ENCODE results near the gene ARL11. TPM values are rescaled to one million over a fixed set of nuclear protein-coding genes. Genes with fewer than 3 reads are reported as not detected.

The ARL11 gene
- total RNA-seq, 1 experiment from 2014 or later, result 0.35 TPM

- no peak for ATAC-seq
- H3K36me3 Mint-ChIP-seq, result peaks cover 8% of the 10 kb centered on the region
- no peaks in the 10 kb centered on the region for H3K9me3 Mint-ChIP-seq
- no peaks in the 10 kb centered on the region for H3K27me3 Mint-ChIP-seq (ENCODE audit: low read depth)
- ChIA-PET POLR2A (interaction anchor here (0.6 kb wide), 1 partner anchor 330 kb away, joined by 3 read pairs; no protein-coding TSS in a partner anchor), CTCF (no interaction called here)
- peaks cover 4% of the 10 kb centered on the region for H3K4me1 Mint-ChIP-seq
- no peak overlapping the region for H3K27ac Mint-ChIP-seq
- H3K4me3 Mint-ChIP-seq, result no peak overlapping the region
- TF ChIP-seq ZNF219 (CRISPR knock-in tag; IDR thresholded peaks at IDR 0.05; ENCODE audit: borderline replicate concordance), result no peak
- no peak for TF ChIP-seq ATF6 (CRISPR knock-in tag; IDR thresholded peaks at IDR 0.05)
- TF ChIP-seq FOXJ3 (CRISPR knock-in tag; IDR thresholded peaks at IDR 0.05; ENCODE audit: borderline replicate concordance), result no peak
- no peak for TF ChIP-seq MLX (CRISPR knock-in tag; IDR thresholded peaks at IDR 0.05)
- TF ChIP-seq, protein P1, sequence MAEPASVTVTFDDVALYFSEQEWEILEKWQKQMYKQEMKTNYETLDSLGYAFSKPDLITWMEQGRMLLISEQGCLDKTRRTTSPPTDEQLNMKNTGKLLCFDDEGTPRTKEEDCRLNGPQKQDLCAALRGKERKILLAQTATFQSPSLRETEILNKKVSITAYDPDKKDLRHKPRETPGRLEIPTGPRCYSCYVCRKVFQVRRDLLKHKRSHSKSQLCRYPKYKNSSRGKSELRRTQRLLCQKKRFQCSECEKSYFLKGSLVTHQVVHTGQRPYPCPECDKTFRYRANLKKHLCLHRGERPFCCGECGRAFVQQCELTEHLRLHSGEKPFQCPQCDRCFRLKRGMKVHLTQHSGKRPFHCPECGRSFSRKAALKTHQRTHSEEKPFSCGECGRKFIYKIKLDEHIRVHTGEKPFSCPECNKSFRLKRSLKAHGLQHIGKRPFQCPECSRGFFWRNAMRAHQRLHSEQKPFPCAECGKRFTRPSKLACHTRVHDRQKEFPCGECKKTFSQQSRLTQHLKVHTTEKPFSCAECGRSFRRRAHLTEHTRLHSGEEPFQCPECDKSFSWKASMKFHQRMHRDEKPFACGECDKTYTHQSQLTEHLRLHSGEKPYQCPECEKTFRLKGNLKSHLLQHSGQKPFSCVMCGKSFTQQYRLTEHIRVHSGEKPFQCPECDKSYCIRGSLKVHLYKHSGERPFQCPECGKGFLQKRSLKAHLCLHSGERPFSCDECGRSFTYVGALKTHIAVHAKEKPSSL (CRISPR knock-in tag; conservative IDR thresholded peaks at IDR 0.05), result no peak
- TF ChIP-seq SMAD3 (CRISPR knock-in tag; IDR thresholded peaks at IDR 0.05; ENCODE audit: borderline replicate concordance), result no peak
- TF ChIP-seq ARID4B (CRISPR knock-in tag; IDR thresholded peaks at IDR 0.05; ENCODE audit: borderline replicate concordance), result no peak
- TF ChIP-seq USF2 (CRISPR knock-in tag; IDR thresholded peaks at IDR 0.05), result no peak
- no peak for DNase-seq (ENCODE audit: low spot score)
Observed at GRCh38 chr13:49654011-49654410, 25.7 kb downstream of the ARL11 start.

GRCh38 chr13:49655906-49656305, 27.6 kb downstream of the ARL11 start:
- H3K4me3 Mint-ChIP-seq, result no peak overlapping the region
- ATAC-seq (no peak), DNase-seq (ENCODE audit: low spot score) (no peak)
- peaks cover 11% of the 10 kb centered on the region for H3K36me3 Mint-ChIP-seq
- ChIA-PET POLR2A (interaction anchor here (0.7 kb wide), 1 partner anchor 313 kb away, joined by 4 read pairs; no protein-coding TSS in a partner anchor), CTCF (interaction anchor here (0.7 to 1.8 kb wide), 2 partner anchors 15 to 39 kb away, joined by 3 to 4 read pairs; no protein-coding TSS in a partner anchor)
- H3K9me3 Mint-ChIP-seq, result no peaks in the 10 kb centered on the region
- H3K4me1 Mint-ChIP-seq, result peaks cover 4% of the 10 kb centered on the region
- TF ChIP-seq TEAD1 (CRISPR knock-in tag; IDR thresholded peaks at IDR 0.05) (no peak), JUN (CRISPR knock-in tag; IDR thresholded peaks at IDR 0.05) (no peak), SMAD3 (CRISPR knock-in tag; IDR thresholded peaks at IDR 0.05; ENCODE audit: borderline replicate concordance) (no peak), ZNF219 (CRISPR knock-in tag; IDR thresholded peaks at IDR 0.05; ENCODE audit: borderline replicate concordance) (no peak), RORB (CRISPR knock-in tag; IDR thresholded peaks at IDR 0.05) (no peak), ATF3 (CRISPR knock-in tag; conservative IDR thresholded peaks at IDR 0.05) (no peak), E2F4 (CRISPR knock-in tag; IDR thresholded peaks at IDR 0.05; ENCODE audit: borderline replicate concordance, low read depth) (no peak), CBFB (CRISPR knock-in tag; IDR thresholded peaks at IDR 0.05; ENCODE audit: low read depth) (no peak), MYBL2 (CRISPR knock-in tag; IDR thresholded peaks at IDR 0.05) (no peak), ZNF263 (CRISPR knock-in tag; IDR thresholded peaks at IDR 0.05; ENCODE audit: low read depth) (no peak), PRRX2 (CRISPR knock-in tag; IDR thresholded peaks at IDR 0.05) (no peak), ZNF396 (CRISPR knock-in tag; IDR thresholded peaks at IDR 0.05; ENCODE audit: borderline replicate concordance) (no peak)
- TF ChIP-seq, protein P2, sequence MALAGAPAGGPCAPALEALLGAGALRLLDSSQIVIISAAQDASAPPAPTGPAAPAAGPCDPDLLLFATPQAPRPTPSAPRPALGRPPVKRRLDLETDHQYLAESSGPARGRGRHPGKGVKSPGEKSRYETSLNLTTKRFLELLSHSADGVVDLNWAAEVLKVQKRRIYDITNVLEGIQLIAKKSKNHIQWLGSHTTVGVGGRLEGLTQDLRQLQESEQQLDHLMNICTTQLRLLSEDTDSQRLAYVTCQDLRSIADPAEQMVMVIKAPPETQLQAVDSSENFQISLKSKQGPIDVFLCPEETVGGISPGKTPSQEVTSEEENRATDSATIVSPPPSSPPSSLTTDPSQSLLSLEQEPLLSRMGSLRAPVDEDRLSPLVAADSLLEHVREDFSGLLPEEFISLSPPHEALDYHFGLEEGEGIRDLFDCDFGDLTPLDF (CRISPR knock-in tag; IDR thresholded peaks at IDR 0.05), result no peak
- TF ChIP-seq, protein P3, sequence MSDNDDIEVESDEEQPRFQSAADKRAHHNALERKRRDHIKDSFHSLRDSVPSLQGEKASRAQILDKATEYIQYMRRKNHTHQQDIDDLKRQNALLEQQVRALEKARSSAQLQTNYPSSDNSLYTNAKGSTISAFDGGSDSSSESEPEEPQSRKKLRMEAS (CRISPR knock-in tag; IDR thresholded peaks at IDR 0.05), result no peak
- H3K27ac Mint-ChIP-seq, result no peak overlapping the region
- H3K27me3 Mint-ChIP-seq (ENCODE audit: low read depth), result no peaks in the 10 kb centered on the region

All from WTC11 (cell line).